Mucosa of rectum (tissue), 2 donors: ENCODE results near the gene DAD1.

Source experiments
- H3K27ac ChIP-seq, 2 donors: one replicate each; pipeline ENCODE4 v1.7.0; 2013; ENCODE audit warnings: inconsistent platforms in 2 of 2, low read depth in 2 of 2, low read length in 2 of 2
- H3K27me3 ChIP-seq, 2 donors: one replicate each; pipeline ENCODE4 v1.7.0; 2013; ENCODE audit warnings: low read length in 2 of 2; ENCODE audit not compliant: control insufficient read depth in 2 of 2, insufficient read depth in 2 of 2
- H3K36me3 ChIP-seq, 2 donors: one replicate each; pipeline ENCODE4 v1.7.0; 2013; ENCODE audit warnings: low read length in 2 of 2; ENCODE audit not compliant: control insufficient read depth in 2 of 2, insufficient read depth in 2 of 2
- H3K4me1 ChIP-seq, 2 donors: one replicate each; pipeline ENCODE4 v1.7.0; 2013; ENCODE audit warnings: low read length in 2 of 2, mild to moderate bottlenecking in 1 of 2; ENCODE audit not compliant: control insufficient read depth in 2 of 2, insufficient read depth in 2 of 2
- H3K4me3 ChIP-seq, 2 donors: one replicate each; pipeline ENCODE4 v1.7.0; 2013; ENCODE audit warnings: low read length in 2 of 2
- H3K9ac ChIP-seq, 2 donors: one replicate each; pipeline ENCODE4 v1.7.0; 2013; ENCODE audit warnings: low read length in 2 of 2, low read depth in 1 of 2, mild to moderate bottlenecking in 1 of 2
- H3K9me3 ChIP-seq, 2 donors: one replicate each; pipeline ENCODE4 v1.7.0; 2013; ENCODE audit warnings: low read length in 2 of 2; ENCODE audit not compliant: control insufficient read depth in 2 of 2
- donor health status: healthy.
- donor health status: Normal muscosa, but diverticular disease.

The DAD1 gene

DNA sequence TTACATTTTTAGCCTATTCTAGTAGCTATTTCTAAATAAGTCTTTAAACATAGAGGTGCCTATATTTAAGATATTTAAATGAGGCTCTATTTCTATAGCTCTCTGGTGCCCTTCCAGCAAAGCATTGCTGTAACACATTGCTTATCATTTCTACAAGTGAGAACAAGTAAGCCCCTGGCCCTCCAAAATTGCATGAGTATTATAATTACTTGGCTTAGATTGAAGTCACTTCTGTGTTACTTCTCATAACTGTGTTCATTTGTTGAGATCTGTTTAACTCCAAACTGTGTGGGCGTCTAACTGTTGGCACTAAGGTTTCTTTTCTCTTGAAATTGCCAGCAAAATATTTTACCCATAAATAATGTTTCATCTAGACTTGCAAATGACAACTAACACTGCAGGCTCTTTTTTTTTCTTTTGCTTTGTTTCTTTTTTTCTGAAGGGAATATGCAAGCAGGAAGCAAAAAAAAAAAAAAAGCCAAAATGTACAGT lies 66.5 kb downstream of the DAD1 start:
- Histone ChIP-seq H3K9ac (no peak overlapping the region), H3K27ac (no peak overlapping the region), H3K9me3 (no peaks in the 10 kb centered on the region), H3K4me1 (peaks cover 0 to 7% of the 10 kb centered on the region in 2 donors), H3K36me3 (no peaks in the 10 kb centered on the region), H3K27me3 (no peaks in the 10 kb centered on the region), H3K4me3 (no peak overlapping the region)

GRCh38 chr14:22521449-22522239 lies 67.4 kb downstream of the DAD1 start:
- no peak overlapping the region for H3K4me3 ChIP-seq
- no peak overlapping the region for H3K9ac ChIP-seq
- peak overlapping the region in 1 of 2 donors; percentile 19 for H3K27ac ChIP-seq
- H3K4me1 ChIP-seq = peaks cover 0 to 7% of the 10 kb centered on the region in 2 donors
- no peaks in the 10 kb centered on the region for H3K27me3 ChIP-seq
- H3K36me3 ChIP-seq = no peaks in the 10 kb centered on the region
- no peaks in the 10 kb centered on the region for H3K9me3 ChIP-seq

- peaks cover 5 to 7% of the 10 kb centered on the region in 2 donors for H3K4me1 ChIP-seq
- peak overlapping the region; percentile 19 to 25 for H3K27ac ChIP-seq
- H3K27me3 ChIP-seq = no peaks in the 10 kb centered on the region
- no peak overlapping the region for H3K4me3 ChIP-seq
- H3K9ac ChIP-seq = no peak overlapping the region
- H3K9me3 ChIP-seq = no peaks in the 10 kb centered on the region
- H3K36me3 ChIP-seq = no peaks in the 10 kb centered on the region
Measured at GRCh38 chr14:22520796-22521195, 68.2 kb downstream of the DAD1 start.

DNA sequence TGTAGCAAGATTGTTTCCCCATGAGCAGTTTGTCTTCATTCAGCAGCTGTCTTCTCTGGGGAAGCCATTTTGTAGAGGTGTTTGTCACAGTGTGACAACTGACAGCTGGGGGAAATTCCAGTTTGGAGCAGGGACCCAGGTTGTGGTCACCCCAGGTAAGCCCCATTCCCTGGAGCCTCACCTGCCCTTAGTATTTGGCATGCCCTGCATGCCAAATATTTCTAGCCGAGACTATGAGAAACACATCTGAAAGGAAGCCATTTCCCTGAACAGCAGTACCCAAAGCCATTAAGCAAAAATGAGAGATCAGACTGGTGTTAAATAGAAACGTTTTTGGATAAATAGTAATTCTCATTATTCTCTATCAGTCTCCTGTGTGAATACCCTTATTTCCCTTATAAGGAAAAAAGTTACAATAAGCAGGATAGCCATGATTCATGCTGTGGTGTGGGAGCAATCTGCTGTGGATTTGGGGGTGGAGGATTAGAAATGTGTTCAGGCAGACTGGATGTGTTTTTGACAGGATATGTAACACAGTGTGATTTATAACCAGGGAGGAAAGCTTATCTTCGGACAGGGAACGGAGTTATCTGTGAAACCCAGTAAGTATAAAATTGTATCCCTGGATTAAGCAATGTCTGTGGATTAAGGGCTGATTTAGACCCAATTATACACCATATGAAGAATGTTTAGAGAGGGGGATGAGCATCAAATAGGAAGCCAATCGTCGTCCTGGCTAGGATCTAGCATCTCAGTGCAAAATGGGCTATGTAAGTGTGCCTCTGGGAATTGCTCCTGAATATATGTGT lies 68.9 kb downstream of the DAD1 start:
- H3K27ac ChIP-seq = peak overlapping the region; percentile 12 to 29

DNA sequence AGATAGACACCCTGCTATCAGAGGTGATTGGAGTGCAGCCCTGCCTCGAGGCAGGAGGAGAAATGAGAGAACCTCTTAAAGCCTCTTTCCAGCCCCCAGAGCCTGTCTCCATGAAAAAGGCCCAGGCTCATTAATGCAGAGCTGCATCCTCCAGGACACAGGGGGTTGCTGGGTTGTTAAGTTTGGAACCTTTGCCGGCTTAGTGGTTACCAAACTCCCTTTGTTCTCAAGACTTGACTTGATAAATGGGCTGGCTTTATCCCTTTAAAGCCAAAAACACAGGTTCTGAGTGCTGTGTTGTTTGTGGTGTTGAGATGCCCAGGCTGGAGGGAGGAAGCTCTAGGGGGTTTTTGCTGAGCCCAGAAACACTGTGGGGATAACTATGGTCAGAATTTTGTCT lies 71.0 kb downstream of the DAD1 start:
- H3K9me3 ChIP-seq = no peaks in the 10 kb centered on the region
- no peaks in the 10 kb centered on the region for H3K36me3 ChIP-seq
- no peak overlapping the region for H3K4me3 ChIP-seq
- no peak overlapping the region for H3K27ac ChIP-seq
- peaks cover 5 to 7% of the 10 kb centered on the region in 2 donors for H3K4me1 ChIP-seq
- H3K9ac ChIP-seq = no peak overlapping the region
- H3K27me3 ChIP-seq = no peaks in the 10 kb centered on the region

More for the DNA sequence above, 68.9 kb downstream of the DAD1 start:
- H3K36me3 ChIP-seq = no peaks in the 10 kb centered on the region
- no peak overlapping the region for H3K9ac ChIP-seq
- H3K4me1 ChIP-seq = peaks cover 5 to 7% of the 10 kb centered on the region in 2 donors
- H3K9me3 ChIP-seq = no peaks in the 10 kb centered on the region
- no peaks in the 10 kb centered on the region for H3K27me3 ChIP-seq
- no peak overlapping the region for H3K4me3 ChIP-seq

DNA sequence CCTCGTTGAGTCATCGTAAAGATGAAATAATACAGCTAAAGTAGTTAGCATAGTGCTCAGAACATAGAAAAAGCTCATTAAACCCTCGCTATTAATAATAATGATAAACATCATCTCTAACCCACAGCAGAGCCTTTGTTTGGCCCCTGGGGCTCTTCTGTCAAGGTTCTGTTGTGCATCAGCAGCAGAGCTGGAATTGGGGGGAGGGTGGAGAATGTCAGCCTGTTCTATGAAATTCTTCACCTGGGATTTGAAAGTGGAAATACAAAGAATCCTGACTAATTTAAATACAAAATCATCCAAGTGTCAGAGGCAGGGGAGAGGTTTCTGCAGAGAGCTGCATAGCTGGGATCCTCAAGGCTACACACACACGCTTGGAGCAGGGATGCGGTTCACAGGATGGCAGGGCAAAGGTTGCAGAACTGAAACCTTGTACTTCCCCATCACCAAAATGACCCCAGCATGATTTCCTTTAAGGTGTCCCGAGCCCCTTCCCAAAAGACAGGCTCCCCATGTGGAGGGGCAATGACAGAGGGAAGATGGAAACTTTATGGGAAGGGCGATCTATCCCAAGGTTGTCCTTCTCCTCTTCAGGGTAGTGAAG lies 71.8 kb downstream of the DAD1 start:
- H3K36me3 ChIP-seq = no peaks in the 10 kb centered on the region
- H3K27me3 ChIP-seq = no peaks in the 10 kb centered on the region
- H3K9ac ChIP-seq = no peak overlapping the region
- H3K4me3 ChIP-seq = no peak overlapping the region
- H3K27ac ChIP-seq = no peak overlapping the region
- peaks cover 3 to 5% of the 10 kb centered on the region in 2 donors for H3K4me1 ChIP-seq
- no peaks in the 10 kb centered on the region for H3K9me3 ChIP-seq

DNA sequence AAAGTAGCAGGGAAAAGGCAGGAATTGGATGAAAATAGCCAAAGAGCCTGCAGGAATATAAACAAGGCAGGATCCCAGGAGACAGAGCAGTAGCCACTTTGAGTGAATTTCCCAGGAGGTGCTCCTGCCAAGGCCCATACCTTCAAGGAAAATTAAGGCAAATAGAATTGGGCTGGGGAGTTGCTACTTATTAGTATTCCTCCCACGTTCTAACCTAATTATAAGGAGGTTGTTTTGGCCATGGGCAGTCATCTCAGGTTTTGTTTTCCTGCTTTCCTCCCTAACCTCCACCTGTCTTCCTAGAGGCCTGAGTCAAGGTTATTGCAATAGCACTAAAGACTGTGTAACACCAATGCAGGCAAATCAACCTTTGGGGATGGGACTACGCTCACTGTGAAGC lies 73.1 kb downstream of the DAD1 start:
- peak overlapping the region in 1 of 2 donors; percentile 4 for H3K27ac ChIP-seq
- H3K4me3 ChIP-seq = no peak overlapping the region
- no peaks in the 10 kb centered on the region for H3K36me3 ChIP-seq
- no peaks in the 10 kb centered on the region for H3K9me3 ChIP-seq
- peaks cover 0 to 5% of the 10 kb centered on the region in 2 donors for H3K4me1 ChIP-seq
- H3K27me3 ChIP-seq = no peaks in the 10 kb centered on the region
- no peak overlapping the region for H3K9ac ChIP-seq
